Heart left ventricle (tissue), 16 donors: Measurements from ENCODE around the gene RPP14. TPM values are rescaled to one million over a fixed set of nuclear protein-coding genes. Genes with fewer than 3 reads are reported as not detected.

Source experiments
- ATAC-seq, 4 donors: fragments of 200-7000 bp; cut with Tn5 transposase; one replicate each; pipeline ENCODE4 v1.9.1; 2020 to 2022; ENCODE audit warnings: moderate library complexity in 4 of 4, mild to moderate bottlenecking in 3 of 4, moderate number of reproducible peaks in 1 of 4
- DNase-seq, 5 donors: peaks; one replicate each; pipeline ENCODE4 v3.0.0-alpha.2; 2020
- H3K27ac ChIP-seq, 12 donors: fragments of 200-600 bp; sonication (generic) in 4 of 12; one replicate each; pipeline versions ENCODE4 v1.5.0 to v1.8.0; 2016 to 2022; ENCODE audit warnings: mild to moderate bottlenecking in 2 of 12
- H3K27me3 ChIP-seq, 9 donors: fragments of 200-600 bp; sonication (generic) in 2 of 9; one replicate each; pipeline versions ENCODE4 v1.5.1 to v1.8.0; 2016 to 2022; ENCODE audit warnings: mild to moderate bottlenecking in 3 of 9
- H3K36me3 ChIP-seq, 9 donors: fragments of 200-600 bp; sonication (generic) in 2 of 9; one replicate each; pipeline versions ENCODE4 v1.5.0 to v1.8.0; 2018 to 2022; ENCODE audit warnings: mild to moderate bottlenecking in 2 of 9
- H3K4me1 ChIP-seq, 12 donors: fragments of 200-600 bp; sonication (generic) in 4 of 12; one replicate each; pipeline versions ENCODE4 v1.5.0 to v1.8.0; 2016 to 2022; ENCODE audit warnings: mild to moderate bottlenecking in 3 of 12
- H3K4me3 ChIP-seq, 12 donors: fragments of 200-600 bp; sonication (generic) in 4 of 12; one replicate each; pipeline versions ENCODE4 v1.5.0 to v1.8.0; 2017 to 2022; ENCODE audit warnings: mild to moderate bottlenecking in 9 of 12, moderate library complexity in 4 of 12
- H3K9me3 ChIP-seq, 12 donors: fragments of 200-600 bp; sonication (generic) in 4 of 12; one replicate each; pipeline versions ENCODE4 v1.5.0 to v1.8.0; 2016 to 2022; ENCODE audit warnings: mild to moderate bottlenecking in 1 of 12
- CTCF ChIP-seq, 12 donors: fragments of 200-600 bp; sonication (generic) in 4 of 12; IDR thresholded peaks; one replicate each; pipeline versions ENCODE4 v1.5.0 to v1.8.0; 2018 to 2022; ENCODE audit warnings: antibody characterized with exemption in 12 of 12, mild to moderate bottlenecking in 5 of 12
- POLR2A ChIP-seq, 2 donors: fragments of 450-650 bp; IDR thresholded peaks; one replicate each; pipeline ENCODE4 v1.6.1; 2017; ENCODE audit warnings: antibody characterized with exemption in 2 of 2, mild to moderate bottlenecking in 2 of 2, moderate library complexity in 2 of 2
- WGBS, 4 donors: extraction: QIAGEN DNeasy Blood & Tissue Kit in 2 of 4; methylation state at CpG; one replicate each; pipeline versions ENCODE4 v1.1.5 to v1.1.7; 2013 to 2018; 5-methylcytosine and 5-hydroxymethylcytosine counted together
- intact Hi-C, 10 donors: fragments of 100-400 bp; cut with DNase I; formaldehyde crosslinking; loops; one replicate each; pipeline versions ENCODE4 v1.11.1 to v1.14.2; 2022
- polyA plus RNA-seq, 2 donors: library from polyadenylated mRNA; stranded (reverse); fragments of 200-250 nt; gene quantifications; one replicate each; pipeline ENCODE4 v1.2.3, GENCODE V29; 2013
- total RNA-seq, 9 donors: library from RNA; depleted of rRNA in 2 of 9; stranded (reverse); fragments of >200 nt in 2 of 9; fragmentation: NEBNext Ultra II Directional in 3 of 9; extraction: Animal tissue kit (Norgen Biotek cat#: 25700) in 3 of 9; gene quantifications; one replicate each; pipeline versions ENCODE4 v1.1.0 to v1.2.4, GENCODE V29; 2016 to 2023
- donor health status: ischemic (EF 13 %, LVEDD 7.1; RV severe dilation, severe dysfunction).
- donor health status: healthy with polysubstance abuse.
- donor health status: DM: no; HTN: yes; CAD: no.
- donor health status: DM: no; HTN: no; CAD: no.
- donor health status: ischemic (EF 25% LVEDD 6.9; RV normal size, moderate dysfunction).
- donor health status: ischemic (EF 25% LVEDD 5.7; RV mildly dilated, moderate dysfunction).
- donor health status: healthy.
- donor health status: DM: yes; HTN: yes; CAD: no.
- donor health status: ischemic (EF 35%, LVEDD 5.7; RV mildly dilated, moderate dysfunction).
- donor health status: nonischemic (EF 11% LVEDD 7.7; RV severe dilation, severe dysfunction).
- donor health status: DM: yes; HTN: yes; CAD: no.
- donor health status: PGD.
- donor health status: ischemic (EF 29% LVEDD 5.4; RV normal size, mild dysfunction).
- donor health status: nonischemic (EF 23%, LVEDD 6.1; RV moderate dilation, normal function).

RPP14 gene
- total and polyA plus RNA-seq, 11 donors: 9.6 to 32.4 (median 24.0) TPM

DNA sequence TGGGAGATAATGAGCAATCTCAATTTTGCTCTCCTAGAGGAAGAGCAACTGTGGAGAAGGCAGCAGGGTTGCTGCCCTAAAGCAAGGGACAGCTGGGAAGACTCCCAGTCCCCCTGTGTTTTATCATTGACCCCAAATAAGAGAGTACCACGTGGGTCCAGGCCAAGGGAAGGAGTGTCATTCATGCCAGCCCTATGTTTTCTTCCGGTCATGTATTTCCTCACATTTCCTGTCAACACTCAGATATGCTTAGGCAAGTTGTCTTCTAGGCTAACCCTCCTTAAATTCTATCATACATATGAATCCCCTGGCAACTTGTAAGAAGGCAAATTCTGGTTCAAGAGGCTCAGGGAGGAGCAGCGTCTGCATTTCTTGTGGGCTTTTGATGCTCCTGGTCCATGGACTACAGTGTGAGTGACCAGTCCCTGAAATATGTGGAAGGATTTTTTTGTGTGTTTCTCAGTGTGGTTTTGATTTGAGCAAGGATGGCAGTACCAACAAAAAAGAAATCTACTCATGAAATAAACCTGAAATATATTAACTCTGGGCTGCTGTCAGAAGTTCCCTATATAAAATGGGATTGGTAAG, 31.9 kb upstream of the RPP14 start:
- no peak for ATAC-seq
- H3K27me3 ChIP-seq: no peaks in the 10 kb centered on the region
- DNase-seq: no peak
- TF ChIP-seq POLR2A (IDR thresholded peaks at IDR 0.05) (no peak), CTCF (IDR thresholded peaks at IDR 0.05) (no peak)
- intact Hi-C loops: no loop called here
- peaks cover 0 to 3% (median 0%) of the 10 kb centered on the region in 12 donors for H3K9me3 ChIP-seq
- 49 to 53% (median 49%) methylated on average over 3 of the region's 3 CpGs for WGBS, 4 donors
- peak overlapping the region in 1 of 12 donors; percentile 59 for H3K27ac ChIP-seq
- peaks cover 0 to 48% (median 31%) of the 10 kb centered on the region in 9 donors for H3K36me3 ChIP-seq
- no peak overlapping the region for H3K4me3 ChIP-seq
- H3K4me1 ChIP-seq: peaks cover 0 to 31% (median 0%) of the 10 kb centered on the region in 12 donors

- no peak overlapping the region for H3K4me3 ChIP-seq
- intact Hi-C loops: no loop called here
- no peaks in the 10 kb centered on the region for H3K4me1 ChIP-seq
- no peaks in the 10 kb centered on the region for H3K27me3 ChIP-seq
- 84 to 89% (median 86%) methylated on average over 7 of the region's 7 CpGs; no CpG with 5 or more reads in 1 of the 4 donors for WGBS, 4 donors
- no peak overlapping the region for H3K27ac ChIP-seq
- DNase-seq (no peak), ATAC-seq (no peak)
- peaks cover 0 to 3% (median 0%) of the 10 kb centered on the region in 12 donors for H3K9me3 ChIP-seq
- peaks cover 0 to 53% (median 25%) of the 10 kb centered on the region in 9 donors for H3K36me3 ChIP-seq
- no peak for TF ChIP-seq CTCF (IDR thresholded peaks at IDR 0.05)
- no peak for TF ChIP-seq POLR2A (IDR thresholded peaks at IDR 0.05)
Measured at GRCh38 chr3:58281069-58281468, 25.0 kb upstream of the RPP14 start.

DNA sequence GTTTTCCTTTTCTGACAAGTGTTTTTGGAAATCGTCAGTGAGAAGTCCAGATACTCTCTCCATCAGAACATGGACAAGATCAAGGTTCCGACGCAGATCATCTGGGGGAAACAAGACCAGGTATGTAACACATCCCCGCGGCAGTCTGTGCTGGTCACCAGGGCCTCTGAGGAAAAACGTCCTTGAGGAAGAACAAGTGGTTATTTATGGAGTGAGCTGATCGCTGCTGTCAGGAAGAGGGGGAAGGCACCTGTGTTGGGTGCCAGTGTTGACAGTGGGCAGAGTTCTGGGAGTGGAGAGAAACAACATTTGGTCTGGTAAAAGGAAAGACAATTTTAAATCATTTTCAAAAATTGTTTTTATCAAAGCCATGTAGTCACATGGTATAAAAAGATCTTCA, 20.7 kb upstream of the RPP14 start:
- H3K4me1 ChIP-seq: peaks cover 0 to 5% (median 0%) of the 10 kb centered on the region in 12 donors
- peak overlapping the region in 4 of 12 donors; percentile 0 to 19 (median 15) for H3K27ac ChIP-seq
- no peaks in the 10 kb centered on the region for H3K27me3 ChIP-seq
- intact Hi-C loops: no loop called here
- no peaks in the 10 kb centered on the region for H3K9me3 ChIP-seq
- ATAC-seq (peak; percentile 69 to 87 (median 80)), DNase-seq (no peak)
- TF ChIP-seq POLR2A (IDR thresholded peaks at IDR 0.05): no peak
- no peak for TF ChIP-seq CTCF (IDR thresholded peaks at IDR 0.05)
- no peak overlapping the region for H3K4me3 ChIP-seq
- 44 to 59% (median 51%) methylated on average over 7 of the region's 7 CpGs for WGBS, 4 donors
- peaks cover 0 to 75% (median 32%) of the 10 kb centered on the region in 9 donors for H3K36me3 ChIP-seq

- 80 to 93% (median 87%) methylated on average over 6 of the region's 6 CpGs for WGBS, 4 donors
- no peak overlapping the region for H3K27ac ChIP-seq
- H3K4me3 ChIP-seq: no peak overlapping the region
- intact Hi-C loops: no loop called here
- DNase-seq (no peak), ATAC-seq (no peak)
- no peaks in the 10 kb centered on the region for H3K27me3 ChIP-seq
- no peaks in the 10 kb centered on the region for H3K9me3 ChIP-seq
- TF ChIP-seq CTCF (IDR thresholded peaks at IDR 0.05) (no peak), POLR2A (IDR thresholded peaks at IDR 0.05) (no peak)
- peaks cover 0 to 56% (median 15%) of the 10 kb centered on the region in 9 donors for H3K36me3 ChIP-seq
- peaks cover 0 to 5% (median 0%) of the 10 kb centered on the region in 12 donors for H3K4me1 ChIP-seq
Measured at GRCh38 chr3:58287354-58287753, 18.7 kb upstream of the RPP14 start.
